GM23248 (cell line): Measurements from ENCODE around the gene SH3BGRL.

Experiments used
- EZH2 ChIP-seq: fragments of 200-600 bp; sonication (generic); IDR thresholded peaks from 2 replicates; pipeline ENCODE4 v1.6.1; 2018; ENCODE audit warnings: antibody characterized with exemption, mild to moderate bottlenecking; ENCODE audit not compliant: insufficient read depth, poor library complexity, severe bottlenecking
- EZH2phosphoT487 ChIP-seq: fragments of 200-600 bp; sonication (generic); IDR thresholded peaks from 2 replicates; pipeline ENCODE4 v1.6.1; 2018; ENCODE audit warnings: antibody characterized with exemption, moderate library complexity, mild to moderate bottlenecking, low read depth; ENCODE audit not compliant: insufficient read depth

DNA sequence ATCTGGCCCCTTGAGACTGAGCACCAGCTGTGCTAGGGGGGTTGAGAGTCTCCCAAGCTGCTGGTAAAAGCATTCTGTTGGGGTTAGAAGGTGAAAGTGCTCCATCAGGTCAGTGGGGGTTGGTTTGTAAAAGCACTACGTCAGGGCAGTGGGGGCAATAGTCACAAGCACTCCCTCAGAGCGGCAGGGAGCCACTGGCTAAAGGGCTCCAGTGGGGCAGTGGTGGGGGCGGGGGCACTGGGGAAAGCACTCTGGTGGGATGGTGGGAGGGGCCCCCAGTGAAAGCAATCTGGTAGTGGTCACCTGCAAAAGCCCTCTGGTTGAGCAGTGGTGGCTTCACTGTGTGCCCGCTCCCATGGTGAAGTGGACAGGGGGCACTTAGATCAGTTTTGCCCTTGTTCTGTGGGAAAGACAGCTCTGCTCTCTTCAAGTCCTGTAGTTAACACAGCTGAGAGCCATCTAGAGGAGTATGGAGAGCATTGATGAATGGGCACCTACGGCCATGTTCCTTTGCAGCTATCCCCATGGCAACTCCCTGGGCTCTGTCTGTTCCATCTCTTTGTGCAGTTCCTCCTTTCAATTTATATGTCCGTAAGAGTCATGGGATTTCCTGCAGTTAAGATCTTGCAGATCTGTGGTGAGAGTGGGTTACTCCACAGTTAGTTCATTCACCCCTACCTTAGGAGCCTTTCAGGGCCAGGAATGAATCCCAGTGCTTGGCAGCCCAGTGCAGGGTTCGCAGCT lies 106.4 kb downstream of the SH3BGRL start:
- TF ChIP-seq EZH2phosphoT487 (no peak), EZH2 (no peak)
